Adrenal gland (tissue), 5 donors: ENCODE results near the gene ZCCHC9.

Experiments
- CTCF ChIP-seq, 6 experiments: fragments of 450-650 bp in 4 of 6; fragments of 200-600 bp in 2 of 6; sonication (generic) in 1 of 6; IDR thresholded peaks; 1 replicate in 5 of 6; 2 replicates in 1 of 6; pipeline versions ENCODE4 v1.5.1 to v1.8.0; 2016 to 2021; ENCODE audit warnings: antibody characterized with exemption in 6 of 6, mild to moderate bottlenecking in 2 of 6, moderate library complexity in 1 of 6
- POLR2A ChIP-seq, 2 donors: fragments of 450-650 bp; IDR thresholded peaks; one replicate each; pipeline ENCODE4 v1.6.1; 2017; ENCODE audit warnings: antibody characterized with exemption in 2 of 2, mild to moderate bottlenecking in 2 of 2, moderate library complexity in 1 of 2
- donor health status: DM: no; HTN: no; CAD: no.

- TF ChIP-seq CTCF (IDR thresholded peaks at IDR 0.05) (peak in 3 of 6 experiments; percentile 4 to 33 (median 10)), POLR2A (IDR thresholded peaks at IDR 0.05) (peak; percentile 75 to 88)
Measured at GRCh38 chr5:81301271-81302015, at the start of gene ZCCHC9.
